K562 (cell line): Measurements from ENCODE around the gene KIF26A. TPM values are rescaled to one million over a fixed set of nuclear protein-coding genes. Genes with fewer than 3 reads are reported as not detected.

Source experiments
- CHD7 ChIP-seq: fragments of 200-600 bp; sonication (generic); IDR thresholded peaks from one replicate; pipeline ENCODE4 v1.6.1; 2012; ENCODE audit warnings: mild to moderate bottlenecking, low read depth, low read length, inconsistent platforms
- polyA plus RNA-seq, 8 experiments: library from polyadenylated mRNA; depleted of rRNA in 4 of 8; stranded (reverse) in 5 of 8; unstranded in 3 of 8; fragments of >200 nt; fragmentation: Nextera tagmentation in 2 of 8; fragmentation: Illumina TruSeq in 1 of 8; extraction: Ambion mirVana in 2 of 8; extraction: Trizol in 1 of 8; gene quantifications; 2 replicates each; pipeline versions ENCODE4 v1.2.1 to v1.2.3, GENCODE V29; 2011 to 2014; ENCODE audit warnings: inconsistent platforms in 1 of 8, missing spikeins in 1 of 8
- total RNA-seq, 7 experiments: library from RNA; depleted of rRNA in 6 of 7; stranded (reverse); fragments of >200 nt in 6 of 7; fragmentation: Illumina TruSeq in 2 of 7; extraction: Trizol in 2 of 7; gene quantifications; 2 replicates each; pipeline versions ENCODE4 v1.2.1 to v1.2.3, GENCODE V29; 2011 to 2021; ENCODE audit warnings: low replicate concordance in 1 of 7
- TF ChIP-seq, protein P1 (sequence below): sonication (generic); formaldehyde crosslinking; IDR thresholded peaks from 2 replicates; pipeline ENCODE4 v1.8.0; 2022; ENCODE audit warnings: mild to moderate bottlenecking, missing genetic modification reagents, borderline replicate concordance

Gene KIF26A
- total and polyA plus RNA-seq, 9 of the 15 experiments (the other 6 are each of a cell fraction or from before 2014, with no cell fraction given) = 0.04 TPM; not detected in 8

- no peak for TF ChIP-seq CHD7
- TF ChIP-seq, protein P1, sequence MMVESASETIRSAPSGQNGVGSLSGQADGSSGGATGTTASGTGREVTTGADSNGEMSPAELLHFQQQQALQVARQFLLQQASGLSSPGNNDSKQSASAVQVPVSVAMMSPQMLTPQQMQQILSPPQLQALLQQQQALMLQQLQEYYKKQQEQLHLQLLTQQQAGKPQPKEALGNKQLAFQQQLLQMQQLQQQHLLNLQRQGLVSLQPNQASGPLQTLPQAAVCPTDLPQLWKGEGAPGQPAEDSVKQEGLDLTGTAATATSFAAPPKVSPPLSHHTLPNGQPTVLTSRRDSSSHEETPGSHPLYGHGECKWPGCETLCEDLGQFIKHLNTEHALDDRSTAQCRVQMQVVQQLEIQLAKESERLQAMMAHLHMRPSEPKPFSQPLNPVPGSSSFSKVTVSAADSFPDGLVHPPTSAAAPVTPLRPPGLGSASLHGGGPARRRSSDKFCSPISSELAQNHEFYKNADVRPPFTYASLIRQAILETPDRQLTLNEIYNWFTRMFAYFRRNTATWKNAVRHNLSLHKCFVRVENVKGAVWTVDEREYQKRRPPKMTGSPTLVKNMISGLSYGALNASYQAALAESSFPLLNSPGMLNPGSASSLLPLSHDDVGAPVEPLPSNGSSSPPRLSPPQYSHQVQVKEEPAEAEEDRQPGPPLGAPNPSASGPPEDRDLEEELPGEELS (CRISPR knock-in tag) = no peak
Measured at GRCh38 chr14:104226421-104227383, 88.3 kb downstream of the KIF26A start (continued).
